Raji (cell line): ENCODE measurements around the gene IL1R2.

Source experiments
- POLR2A ChIP-seq: IDR thresholded peaks from 2 replicates; pipeline ENCODE4 v1.6.1; 2011; ENCODE audit warnings: low read depth, low read length, control low read depth; ENCODE audit not compliant: insufficient read depth

IL1R2 gene

GRCh38 chr2:101985101-101985792 is 6.5 kb upstream of the IL1R2 start:
- TF ChIP-seq POLR2A, result no peak

- no peak for TF ChIP-seq POLR2A
Observed at GRCh38 chr2:101985793-101986164, 6.0 kb upstream of the IL1R2 start.

DNA sequence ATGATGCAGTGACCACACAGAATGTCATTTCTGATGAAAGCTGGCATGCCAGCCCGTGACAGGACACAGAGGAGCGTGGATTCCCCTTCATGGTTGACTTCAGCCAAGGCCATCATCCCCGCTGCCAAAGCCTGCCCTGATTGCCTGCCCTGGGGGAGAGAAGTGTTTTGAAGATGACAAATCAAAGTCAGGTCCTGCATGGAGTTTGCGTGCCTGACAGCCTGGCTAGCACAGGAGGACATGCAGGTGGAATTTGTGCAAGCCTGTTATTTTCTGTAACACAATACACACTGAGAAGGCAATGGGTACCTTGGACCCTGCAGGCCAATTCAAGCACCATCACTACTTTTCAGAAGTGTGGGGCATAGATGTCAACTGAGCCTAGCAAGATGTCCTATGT is 5.4 kb upstream of the IL1R2 start:
- TF ChIP-seq POLR2A, result no peak

DNA sequence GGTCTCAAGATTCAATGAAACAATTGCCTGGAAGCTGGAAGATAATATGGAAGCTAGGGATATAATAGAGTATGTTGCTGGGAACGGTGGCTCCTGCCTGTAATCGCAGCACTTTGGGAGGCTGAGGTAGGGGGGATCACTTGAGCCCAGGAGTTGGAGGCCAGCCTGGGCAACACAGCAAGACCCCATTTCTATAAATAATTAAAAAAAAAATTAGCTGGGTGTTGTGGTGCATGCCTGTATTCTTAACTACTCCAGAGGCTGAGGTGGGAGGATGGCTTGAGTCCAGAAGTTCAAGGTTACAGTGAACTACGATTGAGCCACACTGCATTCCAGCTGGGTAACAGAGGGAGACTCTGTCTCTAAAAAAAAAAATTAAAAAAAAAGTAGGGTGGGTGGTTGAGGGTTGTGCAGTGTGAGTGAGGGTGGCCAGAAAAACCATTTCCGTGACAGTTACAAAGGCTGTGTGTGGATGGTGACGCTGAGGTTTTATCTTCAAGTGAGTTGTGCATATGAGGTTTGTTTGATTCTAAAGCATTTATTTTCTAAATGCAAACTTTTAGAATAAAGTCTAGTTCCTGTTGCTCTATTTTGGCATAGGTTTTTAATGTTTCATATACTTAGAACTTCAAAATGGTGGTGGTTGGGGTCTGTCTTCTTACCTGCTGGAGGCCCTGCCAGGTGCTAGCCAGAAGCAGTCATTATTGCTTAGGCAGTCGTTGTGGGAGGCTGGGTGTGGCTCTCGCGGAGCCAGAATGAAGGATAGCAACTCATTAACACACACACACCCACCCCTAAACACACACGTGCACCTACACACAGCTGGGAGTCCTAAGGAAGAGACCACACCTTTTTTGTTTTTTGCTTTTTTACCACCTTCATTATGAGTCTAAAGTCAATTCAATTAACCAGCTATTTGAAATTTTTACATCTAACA is 4.7 kb upstream of the IL1R2 start:
- TF ChIP-seq POLR2A, result no peak

DNA sequence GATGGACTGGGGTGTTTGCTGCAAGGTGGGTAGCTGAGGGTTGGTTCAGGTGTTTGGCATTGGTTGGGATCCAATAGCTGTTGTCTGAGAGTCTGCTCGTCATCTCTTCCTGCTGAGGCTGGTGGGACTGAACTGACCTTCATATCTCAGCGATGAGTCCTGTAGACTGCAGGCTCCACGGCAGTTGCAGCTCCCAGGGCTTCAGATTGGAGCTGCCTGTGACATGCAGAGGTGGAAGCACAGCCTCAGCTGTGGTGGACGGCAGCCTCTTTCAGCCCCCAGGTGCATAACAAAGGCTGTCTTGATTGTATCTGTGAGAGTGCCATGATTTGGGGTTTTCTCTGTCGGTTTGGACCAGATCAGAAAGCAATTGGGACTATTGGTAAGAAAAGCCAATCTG is 3.9 kb upstream of the IL1R2 start:
- no peak for TF ChIP-seq POLR2A

DNA sequence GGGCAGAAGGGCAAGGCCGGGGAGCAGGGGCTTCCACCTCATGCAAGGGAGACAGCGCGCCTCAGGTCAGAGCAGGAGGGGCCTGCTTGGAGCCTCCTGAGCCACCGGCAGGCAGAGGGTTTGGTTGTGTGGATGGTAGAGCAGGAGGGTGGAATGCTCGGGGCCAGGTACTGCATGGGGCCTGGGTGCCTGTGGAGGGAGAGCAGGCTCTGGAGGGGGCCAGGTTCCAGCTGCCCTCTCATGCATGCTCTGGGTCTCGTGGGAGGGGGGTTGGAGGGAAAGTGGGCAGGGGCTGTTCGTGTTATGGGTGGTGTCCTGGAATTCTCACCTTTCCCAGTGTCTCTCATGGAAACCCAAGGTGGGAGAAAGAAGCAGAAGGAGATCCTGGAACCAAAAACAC is 3.2 kb upstream of the IL1R2 start:
- TF ChIP-seq POLR2A, result no peak

- TF ChIP-seq POLR2A, result no peak
Observed at GRCh38 chr2:101989740-101990460, 1.9 kb upstream of the IL1R2 start.

DNA sequence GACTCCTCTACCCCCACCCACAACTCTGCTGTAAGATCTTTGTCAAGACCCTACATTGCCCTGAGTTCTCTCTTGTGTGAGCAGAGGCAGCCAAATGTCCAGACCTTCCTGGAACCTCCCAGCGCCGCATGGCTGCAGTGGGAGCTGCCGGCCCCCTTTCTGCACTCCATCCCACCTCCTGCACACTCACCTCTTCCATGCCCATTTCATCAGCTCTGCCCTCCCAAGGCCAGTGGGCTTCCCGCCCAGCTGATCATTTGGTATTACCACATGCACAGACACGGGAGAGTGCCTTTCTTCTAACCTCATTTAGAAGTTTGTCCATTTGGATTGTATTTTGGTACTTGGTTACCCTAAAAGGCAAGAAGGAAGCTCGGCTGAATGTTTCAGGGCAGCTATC is 2.0 kb downstream of the IL1R2 start:
- TF ChIP-seq POLR2A, result no peak

DNA sequence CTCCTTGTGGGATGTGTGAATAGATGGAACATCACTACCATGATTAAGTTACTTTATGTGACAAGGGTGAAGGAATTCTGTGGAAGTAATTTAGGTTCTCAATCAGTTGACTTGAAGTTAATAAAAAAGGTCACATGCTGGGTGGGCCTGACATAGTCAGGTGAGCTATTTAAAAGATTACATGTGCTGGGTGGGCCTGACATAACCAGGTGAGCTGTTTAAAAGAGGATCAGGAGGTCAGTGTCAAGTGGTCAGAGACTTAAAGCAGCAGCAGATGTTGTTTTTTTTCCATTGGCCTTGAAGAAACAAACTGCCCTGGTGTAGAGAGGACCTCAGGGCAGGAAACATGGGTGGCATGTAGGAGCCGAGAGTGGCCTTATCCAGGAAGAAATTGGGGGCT is 3.3 kb downstream of the IL1R2 start:
- no peak for TF ChIP-seq POLR2A

- TF ChIP-seq POLR2A, result no peak
Observed at GRCh38 chr2:101995804-101996203, 4.0 kb downstream of the IL1R2 start.

GRCh38 chr2:101998556-101998895 is 6.8 kb downstream of the IL1R2 start:
- TF ChIP-seq POLR2A, result no peak

- no peak for TF ChIP-seq POLR2A
Observed at GRCh38 chr2:101998896-101999789, 7.4 kb downstream of the IL1R2 start.

DNA sequence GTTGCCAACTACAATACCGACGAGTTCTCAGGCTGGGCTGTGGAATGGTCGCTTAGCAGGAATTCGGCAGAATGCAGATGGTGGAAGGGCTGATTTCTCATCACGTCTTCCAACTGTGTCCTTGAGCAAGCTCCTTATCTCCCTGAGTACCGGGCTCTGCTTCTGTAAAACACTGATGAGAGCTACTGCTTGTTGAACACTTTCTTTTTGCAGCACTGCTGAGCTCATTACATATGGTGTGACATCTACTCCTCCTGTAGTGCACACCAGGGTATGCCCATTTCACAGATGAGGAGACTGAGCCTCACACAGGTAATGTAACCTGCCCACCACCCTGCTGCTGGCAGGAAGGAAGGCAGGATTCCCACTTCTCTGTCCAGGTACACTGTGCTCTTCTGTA is 8.3 kb downstream of the IL1R2 start:
- TF ChIP-seq POLR2A, result no peak

- no peak for TF ChIP-seq POLR2A
Observed at GRCh38 chr2:102000813-102001766, 9.3 kb downstream of the IL1R2 start.
